ENCODE results near the gene RGS7.
A peak's percentile ranks its signal among the peaks of the same experiment; 100 is the strongest.
"Not testable (repeated sequence)": the region's sequence is repeated elsewhere in the genome, so short reads cannot be mapped to it uniquely, and the experiment has no call there.

The RGS7 gene

GRCh38 chr1:240763771-240764170, 593.2 kb downstream of the RGS7 start:
- DNase-seq: no peak

- not testable (repeated sequence) for DNase-seq
These were observed 593.9 kb downstream of the RGS7 start for GRCh38 chr1:240763095-240763494.

GRCh38 chr1:240762471-240762987, 594.5 kb downstream of the RGS7 start:
- DNase-seq: not testable (repeated sequence)

- not testable (repeated sequence) for DNase-seq
These were observed 598.2 kb downstream of the RGS7 start for GRCh38 chr1:240758777-240759176.

GRCh38 chr1:240758296-240758695, 598.7 kb downstream of the RGS7 start:
- no peak for DNase-seq

- DNase-seq: no peak
These were observed 609.1 kb downstream of the RGS7 start for GRCh38 chr1:240747907-240748306.

GRCh38 chr1:240743705-240744104, 613.3 kb downstream of the RGS7 start:
- DNase-seq: no peak

GRCh38 chr1:240739754-240740153, 617.3 kb downstream of the RGS7 start:
- DNase-seq: no peak

GRCh38 chr1:240739139-240739538, 617.9 kb downstream of the RGS7 start:
- DNase-seq: no peak

- DNase-seq: no peak
These were observed 619.2 kb downstream of the RGS7 start for GRCh38 chr1:240737766-240738265.

GRCh38 chr1:240737298-240737697, 619.7 kb downstream of the RGS7 start:
- DNase-seq: no peak

- not testable (repeated sequence) for DNase-seq
These were observed 622.3 kb downstream of the RGS7 start for GRCh38 chr1:240734705-240735104.

GRCh38 chr1:240734001-240734400, 623.0 kb downstream of the RGS7 start:
- DNase-seq: no peak

GRCh38 chr1:240732390-240732789, 624.6 kb downstream of the RGS7 start:
- DNase-seq: peak; percentile 69

Measured in NCI-H1048 (cell line).